ENCODE data around the gene SLC35C1.
A peak's percentile ranks its signal among the peaks of the same experiment; 100 is the strongest.

Gene SLC35C1

GRCh38 chr11:45846174-45846675 lies 41.3 kb downstream of the SLC35C1 start:
- DNase-seq (ENCODE audit: low read depth), result no peak
- TF ChIP-seq CTCF (conservative IDR thresholded peaks at IDR 0.05; ENCODE audit: control insufficient read depth, insufficient read depth, low read depth, low read length), result no peak
- H3K4me3 ChIP-seq (ENCODE audit: control insufficient read depth, low read depth, low read length), result no peak overlapping the region

GRCh38 chr11:45846974-45847910 lies 42.3 kb downstream of the SLC35C1 start, which contains the start of gene CRY2:
Gene CRY2, plus strand, starts transcription at chr11:45847475. Its CDS starts 16 bp downstream, at chr11:45847491.
- no peak for TF ChIP-seq CTCF (conservative IDR thresholded peaks at IDR 0.05; ENCODE audit: control insufficient read depth, insufficient read depth, low read depth, low read length)
- DNase-seq (ENCODE audit: low read depth), result peak; percentile 98
- H3K4me3 ChIP-seq (ENCODE audit: control insufficient read depth, low read depth, low read length), result peak within 1 kb of the TSS; percentile 70

GRCh38 chr11:45847911-45848316 lies 43.0 kb downstream of the SLC35C1 start:
- H3K4me3 ChIP-seq (ENCODE audit: control insufficient read depth, low read depth, low read length), result peak overlapping the region; percentile 70
- TF ChIP-seq CTCF (conservative IDR thresholded peaks at IDR 0.05; ENCODE audit: control insufficient read depth, insufficient read depth, low read depth, low read length), result peak; percentile 24
- DNase-seq (ENCODE audit: low read depth), result peak; percentile 57

- peak overlapping the region; percentile 70 for H3K4me3 ChIP-seq (ENCODE audit: control insufficient read depth, low read depth, low read length)
- no peak for TF ChIP-seq CTCF (conservative IDR thresholded peaks at IDR 0.05; ENCODE audit: control insufficient read depth, insufficient read depth, low read depth, low read length)
- DNase-seq (ENCODE audit: low read depth), result no peak
Observed at GRCh38 chr11:45848654-45849081, 43.7 kb downstream of the SLC35C1 start.

GRCh38 chr11:45850446-45850845 lies 45.5 kb downstream of the SLC35C1 start:
- peak; percentile 47 for DNase-seq (ENCODE audit: low read depth)
- no peak for TF ChIP-seq CTCF (conservative IDR thresholded peaks at IDR 0.05; ENCODE audit: control insufficient read depth, insufficient read depth, low read depth, low read length)
- H3K4me3 ChIP-seq (ENCODE audit: control insufficient read depth, low read depth, low read length), result no peak overlapping the region

GRCh38 chr11:45851228-45851627 lies 46.3 kb downstream of the SLC35C1 start:
- no peak for TF ChIP-seq CTCF (conservative IDR thresholded peaks at IDR 0.05; ENCODE audit: control insufficient read depth, insufficient read depth, low read depth, low read length)
- DNase-seq (ENCODE audit: low read depth), result no peak
- H3K4me3 ChIP-seq (ENCODE audit: control insufficient read depth, low read depth, low read length), result no peak overlapping the region

All from fibroblast of mammary gland (primary cell).